GM18858 (cell line): ENCODE results near the gene TSPY3.
"Not testable (repeated sequence)": the region's sequence is repeated elsewhere in the genome, so short reads cannot be mapped to it uniquely, and the experiment has no call there.

Source experiments
- ATAC-seq: cut with Tn5 transposase; IDR thresholded peaks from one replicate; pipeline ENCODE4 v1.9.1; 2021; ENCODE audit not compliant: unreplicated experiment

TSPY3 gene

GRCh38 chrY:9398121-9398520 is at the start of gene TSPY3:
TSPY3 (plus strand) TSS chrY:9398421; CDS start chrY:9398467, 46 bp downstream.
- ATAC-seq = not testable (repeated sequence)

- not testable (repeated sequence) for ATAC-seq
These were observed 40.7 kb upstream of the TSPY3 start, which contains the start of gene TSPY8 for GRCh38 chrY:9357497-9357896. TSPY8 (plus strand) TSS chrY:9357797; CDS start chrY:9357843, 46 bp downstream.

- not testable (repeated sequence) for ATAC-seq
These were observed 1.7 kb upstream of the TSPY3 start for GRCh38 chrY:9396527-9396926.
